ENCODE results near the gene CBL. TPM values are rescaled to one million over a fixed set of nuclear protein-coding genes. Genes with fewer than 3 reads are reported as not detected.
A peak's percentile ranks its signal among the peaks of the same experiment; 100 is the strongest.

Gene CBL
- total RNA-seq, 1 experiment from 2014 or later, result 45.6 TPM

DNA sequence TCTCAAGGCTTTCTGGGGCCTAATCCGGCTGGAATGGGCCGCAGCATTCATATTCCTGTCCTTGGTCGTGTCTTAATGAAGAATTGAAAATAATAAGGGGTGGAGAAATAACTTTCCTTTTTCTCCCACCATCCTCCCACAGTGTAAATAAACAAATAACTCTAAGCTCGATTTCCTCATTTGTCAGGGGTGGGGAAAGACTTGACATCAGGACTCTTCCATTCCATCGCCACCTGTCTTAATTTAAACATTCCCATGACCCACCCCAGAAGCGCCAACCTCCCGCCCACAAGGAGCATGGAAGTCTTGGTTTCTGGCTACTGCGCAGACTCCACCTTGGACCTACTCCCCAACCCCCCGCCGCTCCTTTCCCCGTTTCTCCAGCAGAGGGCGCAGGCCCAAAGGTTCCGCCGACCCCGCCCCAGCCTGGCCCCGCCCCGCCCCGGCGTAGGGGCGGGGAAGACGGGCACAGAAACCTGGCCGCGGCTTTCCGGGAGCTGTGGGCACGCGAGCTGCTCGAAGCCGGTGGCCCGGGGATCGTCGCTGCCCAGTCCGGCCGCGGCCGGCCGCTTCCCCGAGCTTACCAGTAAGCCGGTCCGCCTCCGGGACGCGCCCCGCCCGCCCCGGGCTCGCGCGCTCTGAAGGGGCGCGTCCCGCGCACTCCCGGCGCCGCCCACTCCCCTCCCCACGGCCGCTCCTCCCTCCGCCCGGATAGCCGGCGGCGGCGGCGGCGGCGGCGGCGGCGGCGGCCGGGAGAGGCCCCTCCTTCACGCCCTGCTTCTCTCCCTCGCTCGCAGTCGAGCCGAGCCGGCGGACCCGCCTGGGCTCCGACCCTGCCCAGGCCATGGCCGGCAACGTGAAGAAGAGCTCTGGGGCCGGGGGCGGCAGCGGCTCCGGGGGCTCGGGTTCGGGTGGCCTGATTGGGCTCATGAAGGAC, at the start of gene CBL (continued):
- TF ChIP-seq ZNF671 (CRISPR knock-in tag; IDR thresholded peaks at IDR 0.05) (no peak), TCF7 (CRISPR knock-in tag; IDR thresholded peaks at IDR 0.05; ENCODE audit: low read depth) (no peak), ELF4 (CRISPR knock-in tag; IDR thresholded peaks at IDR 0.05; ENCODE audit: low read depth) (0 out of 2 replicates have a peak, but pooled peaks have one; percentile 43), RORB (CRISPR knock-in tag; IDR thresholded peaks at IDR 0.05) (no peak), ZNF138 (CRISPR knock-in tag; conservative IDR thresholded peaks at IDR 0.05) (no peak), ERG (CRISPR knock-in tag; IDR thresholded peaks at IDR 0.05) (no peak), ZMAT4 (CRISPR knock-in tag; IDR thresholded peaks at IDR 0.05) (no peak), SOX15 (CRISPR knock-in tag; IDR thresholded peaks at IDR 0.05) (no peak)
- TF ChIP-seq, protein P1, sequence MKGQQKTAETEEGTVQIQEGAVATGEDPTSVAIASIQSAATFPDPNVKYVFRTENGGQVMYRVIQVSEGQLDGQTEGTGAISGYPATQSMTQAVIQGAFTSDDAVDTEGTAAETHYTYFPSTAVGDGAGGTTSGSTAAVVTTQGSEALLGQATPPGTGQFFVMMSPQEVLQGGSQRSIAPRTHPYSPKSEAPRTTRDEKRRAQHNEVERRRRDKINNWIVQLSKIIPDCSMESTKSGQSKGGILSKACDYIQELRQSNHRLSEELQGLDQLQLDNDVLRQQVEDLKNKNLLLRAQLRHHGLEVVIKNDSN (CRISPR knock-in tag; IDR thresholded peaks at IDR 0.05), result no peak

DNA sequence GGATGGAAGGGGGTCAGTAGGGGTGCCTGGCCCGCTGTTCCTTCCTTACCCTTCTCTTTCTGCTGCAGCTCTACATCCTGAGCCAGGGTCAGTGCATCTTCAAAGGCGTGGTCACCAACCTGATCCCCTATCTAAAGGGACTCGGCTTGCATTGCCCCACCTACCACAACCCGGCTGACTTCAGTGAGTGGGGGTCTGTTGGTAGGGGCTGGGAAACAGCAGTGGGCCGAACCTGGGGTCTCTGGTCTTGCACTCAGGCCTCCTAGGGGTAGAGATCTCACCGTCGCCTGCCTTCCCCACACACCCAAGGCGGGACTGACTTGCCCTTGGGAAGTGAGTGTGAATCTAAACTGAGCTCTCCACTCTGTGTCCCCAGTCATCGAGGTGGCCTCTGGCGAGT, 49.6 kb upstream of the CBL start:
- Mint-ChIP-seq H3K36me3 (no peaks in the 10 kb centered on the region), H3K4me1 (peaks cover 12% of the 10 kb centered on the region), H3K27me3 (ENCODE audit: low read depth) (peaks cover 10% of the 10 kb centered on the region), H3K9me3 (no peaks in the 10 kb centered on the region), H3K27ac (no peak overlapping the region), H3K4me3 (no peak overlapping the region)
- no peak for DNase-seq (ENCODE audit: low spot score)
- ChIA-PET POLR2A (no interaction called here), CTCF (interaction anchor here (0.7 to 5.1 kb wide), 9 partner anchors 9 to 165 kb away, joined by 3 to 38 read pairs (median 4); partner anchors contain the start of gene NLRX1)
- ATAC-seq, result no peak
- peak; percentile 3; the same call in 1 of the 2 replicates for TF ChIP-seq CTCF (IDR thresholded peaks at IDR 0.05)
- TF ChIP-seq, protein P2, sequence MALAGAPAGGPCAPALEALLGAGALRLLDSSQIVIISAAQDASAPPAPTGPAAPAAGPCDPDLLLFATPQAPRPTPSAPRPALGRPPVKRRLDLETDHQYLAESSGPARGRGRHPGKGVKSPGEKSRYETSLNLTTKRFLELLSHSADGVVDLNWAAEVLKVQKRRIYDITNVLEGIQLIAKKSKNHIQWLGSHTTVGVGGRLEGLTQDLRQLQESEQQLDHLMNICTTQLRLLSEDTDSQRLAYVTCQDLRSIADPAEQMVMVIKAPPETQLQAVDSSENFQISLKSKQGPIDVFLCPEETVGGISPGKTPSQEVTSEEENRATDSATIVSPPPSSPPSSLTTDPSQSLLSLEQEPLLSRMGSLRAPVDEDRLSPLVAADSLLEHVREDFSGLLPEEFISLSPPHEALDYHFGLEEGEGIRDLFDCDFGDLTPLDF (CRISPR knock-in tag; IDR thresholded peaks at IDR 0.05), result no peak

DNA sequence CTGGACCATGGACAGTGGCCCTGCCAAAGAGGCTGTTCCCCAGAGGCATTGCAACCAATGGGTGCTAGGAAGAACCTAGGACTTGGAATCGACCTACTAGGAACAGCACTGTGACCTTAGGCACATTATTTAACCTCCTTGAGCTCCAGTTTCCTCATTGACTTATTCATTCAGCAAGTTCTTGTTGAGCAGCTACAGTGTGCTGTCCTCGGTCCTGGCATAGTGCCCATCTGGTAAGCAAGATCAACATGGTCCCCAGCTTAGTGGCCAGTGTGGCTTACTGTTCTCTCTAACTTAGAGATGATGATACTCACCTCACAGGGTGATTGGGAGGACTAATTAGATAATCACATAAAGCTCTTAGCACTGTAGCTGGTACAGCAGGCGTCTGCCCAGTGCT, 49.1 kb upstream of the CBL start:
- H3K4me1 Mint-ChIP-seq, result peaks cover 12% of the 10 kb centered on the region
- no peak overlapping the region for H3K4me3 Mint-ChIP-seq
- H3K36me3 Mint-ChIP-seq, result no peaks in the 10 kb centered on the region
- TF ChIP-seq NFE2L1 (CRISPR knock-in tag; IDR thresholded peaks at IDR 0.05) (no peak), ZNF512 (CRISPR knock-in tag; IDR thresholded peaks at IDR 0.05; ENCODE audit: borderline replicate concordance) (no peak), TEAD1 (CRISPR knock-in tag; IDR thresholded peaks at IDR 0.05) (no peak)
- TF ChIP-seq, protein P2 (CRISPR knock-in tag; IDR thresholded peaks at IDR 0.05), result no peak
- ChIA-PET CTCF (interaction anchor here (0.7 to 2.7 kb wide), 4 partner anchors 8 to 80 kb away, joined by 3 to 13 read pairs (median 8); no protein-coding TSS in a partner anchor), POLR2A (no interaction called here)
- ATAC-seq (no peak), DNase-seq (ENCODE audit: low spot score) (no peak)
- H3K9me3 Mint-ChIP-seq, result no peaks in the 10 kb centered on the region
- H3K27ac Mint-ChIP-seq, result no peak overlapping the region
- peaks cover 5% of the 10 kb centered on the region for H3K27me3 Mint-ChIP-seq (ENCODE audit: low read depth)
